ENCODE results near the gene OSR1. TPM values are rescaled to one million over a fixed set of nuclear protein-coding genes. Genes with fewer than 3 reads are reported as not detected.

Gene OSR1
- total RNA-seq, 1 donor from 2014 or later = 66.7 TPM

DNA sequence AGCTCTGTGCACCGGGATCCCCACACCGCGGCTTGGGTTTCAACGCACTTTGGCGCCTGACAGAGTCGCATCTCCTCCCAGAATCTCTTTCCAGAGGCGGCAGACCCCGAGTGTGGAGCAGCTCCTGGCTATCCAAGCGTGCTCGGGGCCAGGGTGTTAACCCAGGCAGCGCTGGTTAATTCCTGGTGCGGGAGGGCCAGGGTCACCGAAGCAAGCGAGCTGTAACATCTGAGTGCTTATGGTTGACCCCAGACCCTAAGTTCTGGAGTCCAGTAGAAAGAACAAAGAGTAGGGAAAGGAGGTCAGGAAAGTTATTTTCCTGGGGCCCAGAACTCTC is 566 bp upstream of the OSR1 start:
- TF ChIP-seq, protein P1, sequence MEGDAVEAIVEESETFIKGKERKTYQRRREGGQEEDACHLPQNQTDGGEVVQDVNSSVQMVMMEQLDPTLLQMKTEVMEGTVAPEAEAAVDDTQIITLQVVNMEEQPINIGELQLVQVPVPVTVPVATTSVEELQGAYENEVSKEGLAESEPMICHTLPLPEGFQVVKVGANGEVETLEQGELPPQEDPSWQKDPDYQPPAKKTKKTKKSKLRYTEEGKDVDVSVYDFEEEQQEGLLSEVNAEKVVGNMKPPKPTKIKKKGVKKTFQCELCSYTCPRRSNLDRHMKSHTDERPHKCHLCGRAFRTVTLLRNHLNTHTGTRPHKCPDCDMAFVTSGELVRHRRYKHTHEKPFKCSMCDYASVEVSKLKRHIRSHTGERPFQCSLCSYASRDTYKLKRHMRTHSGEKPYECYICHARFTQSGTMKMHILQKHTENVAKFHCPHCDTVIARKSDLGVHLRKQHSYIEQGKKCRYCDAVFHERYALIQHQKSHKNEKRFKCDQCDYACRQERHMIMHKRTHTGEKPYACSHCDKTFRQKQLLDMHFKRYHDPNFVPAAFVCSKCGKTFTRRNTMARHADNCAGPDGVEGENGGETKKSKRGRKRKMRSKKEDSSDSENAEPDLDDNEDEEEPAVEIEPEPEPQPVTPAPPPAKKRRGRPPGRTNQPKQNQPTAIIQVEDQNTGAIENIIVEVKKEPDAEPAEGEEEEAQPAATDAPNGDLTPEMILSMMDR (IDR thresholded peaks at IDR 0.05) = no peak
- DNase-seq (ENCODE audit: low spot score in 2 of 2) = no peak
- peak overlapping the region; percentile 96 for H3K27ac ChIP-seq
- H3K27me3 ChIP-seq = no peaks in the 10 kb centered on the region
- intact Hi-C loops (cut with DNase I) = loop anchor here (5.0 to 10.0 kb wide), 4 partner anchors 367 to 1086 kb away; partner anchors contain the start of genes LAPTM4A and RHOB
- H3K4me1 ChIP-seq = peaks cover 11 to 17% of the 10 kb centered on the region in 2 donors
- peak overlapping the region; percentile 65 to 91 for H3K4me3 ChIP-seq
- H3K9me3 ChIP-seq = no peaks in the 10 kb centered on the region
- no peaks in the 10 kb centered on the region for H3K36me3 ChIP-seq

DNA sequence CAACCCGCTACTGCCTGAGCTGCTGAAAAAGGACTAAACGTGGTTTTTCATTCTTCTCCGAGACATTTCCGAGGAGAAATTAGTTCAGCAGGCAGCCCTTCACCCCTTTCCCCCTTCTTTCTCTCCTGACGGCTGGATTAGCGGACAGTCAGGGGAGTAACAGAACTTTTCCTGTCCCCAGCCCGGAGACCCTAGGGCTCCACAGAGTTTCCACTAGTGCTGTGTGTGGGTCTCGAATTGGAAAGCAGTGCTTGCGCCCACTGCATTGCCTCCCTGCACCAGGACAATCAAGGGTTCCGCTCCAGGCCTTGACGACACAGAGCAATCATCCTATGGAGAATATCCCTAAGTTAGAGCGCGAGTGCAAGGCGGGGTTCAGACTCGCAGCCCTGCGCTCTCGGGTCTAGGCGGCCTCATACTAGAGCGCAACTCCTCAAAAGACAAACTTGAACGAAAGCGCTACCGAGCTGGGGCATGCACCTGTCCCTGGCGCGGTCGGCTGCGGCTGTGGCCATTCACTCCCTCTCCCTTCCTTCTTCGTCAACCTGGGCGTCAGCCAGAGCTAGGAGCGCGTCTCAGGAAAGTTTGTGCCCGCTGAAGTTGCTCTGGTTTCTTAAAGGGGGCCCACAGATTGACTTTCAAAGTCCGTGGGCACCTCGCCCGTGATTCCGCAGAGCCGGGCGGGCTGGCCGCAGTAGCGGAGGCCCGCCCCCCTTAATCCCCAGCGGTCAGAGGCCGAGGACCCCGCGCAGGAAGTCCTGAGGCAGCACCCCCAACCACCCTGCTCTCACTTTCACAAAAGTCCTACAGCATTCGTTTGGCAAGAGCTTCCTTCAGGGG is 801 bp downstream of the OSR1 start:
- intact Hi-C loops (cut with DNase I) = loop anchor here (1.0 to 10.0 kb wide), 5 partner anchors 7 to 1087 kb away; partner anchors contain the start of genes LAPTM4A and RHOB
- Histone ChIP-seq H3K4me3 (peak overlapping the region; percentile 65 to 91), H3K9me3 (no peaks in the 10 kb centered on the region), H3K36me3 (peaks cover 0 to 4% of the 10 kb centered on the region in 2 donors), H3K4me1 (peaks cover 11 to 23% of the 10 kb centered on the region in 2 donors), H3K27me3 (no peaks in the 10 kb centered on the region), H3K27ac (peak overlapping the region; percentile 96)
- DNase-seq (ENCODE audit: low spot score in 2 of 2) = peak in 1 of 2 donors; percentile 67
- TF ChIP-seq, protein P1 (IDR thresholded peaks at IDR 0.05) = no peak

DNA sequence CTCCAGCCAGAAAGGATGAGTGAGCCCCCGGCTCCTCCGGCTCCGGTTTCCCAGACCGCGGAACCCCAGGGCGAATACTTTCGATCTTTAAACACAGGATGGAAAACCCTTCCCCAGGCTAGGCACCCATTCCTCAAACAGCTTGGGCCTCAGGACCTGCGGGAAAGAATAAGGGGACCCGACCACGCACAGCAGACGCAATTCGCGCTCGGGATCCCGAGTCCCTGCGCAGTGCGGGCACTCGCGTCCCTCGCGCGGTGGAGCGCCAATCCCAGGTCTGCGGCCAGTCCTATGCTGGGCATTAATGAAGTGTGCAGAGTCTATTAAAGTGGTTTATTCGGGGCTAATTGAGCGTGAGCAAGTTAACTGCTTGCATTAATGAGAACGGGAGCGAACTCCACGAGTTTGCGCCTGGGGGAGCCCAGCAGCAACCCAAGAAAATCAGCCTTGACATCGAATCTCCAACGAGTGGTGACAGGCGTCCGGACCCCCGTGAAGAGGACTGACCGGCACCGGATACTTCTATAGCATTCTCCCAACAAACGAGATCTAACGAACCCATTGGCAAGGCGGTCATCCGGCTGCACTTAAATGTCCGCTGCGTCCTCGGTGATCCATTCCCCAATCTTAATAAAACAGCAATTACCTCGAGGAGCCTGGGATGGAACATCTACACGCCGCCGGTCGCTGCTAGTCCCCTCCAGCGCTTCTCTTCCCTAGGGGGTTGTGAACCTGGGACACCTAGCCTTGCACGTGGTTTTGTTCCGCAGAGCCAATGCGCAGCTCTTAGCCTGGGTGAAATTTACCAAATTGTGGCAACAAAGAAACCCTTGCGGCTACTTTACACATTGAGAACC is 1.6 kb downstream of the OSR1 start:
- intact Hi-C loops (cut with DNase I) = loop anchor here (5.0 to 10.0 kb wide), 4 partner anchors 364 to 1088 kb away; partner anchors contain the start of genes LAPTM4A and RHOB
- Histone ChIP-seq H3K4me3 (peak overlapping the region; percentile 65 to 91), H3K9me3 (no peaks in the 10 kb centered on the region), H3K27ac (peak overlapping the region; percentile 96), H3K4me1 (peaks cover 13 to 32% of the 10 kb centered on the region in 2 donors), H3K27me3 (no peaks in the 10 kb centered on the region), H3K36me3 (peaks cover 4 to 8% of the 10 kb centered on the region in 2 donors)
- peak in 1 of 2 donors; percentile 63 for DNase-seq (ENCODE audit: low spot score in 2 of 2)
- TF ChIP-seq, protein P1 (IDR thresholded peaks at IDR 0.05) = no peak

DNA sequence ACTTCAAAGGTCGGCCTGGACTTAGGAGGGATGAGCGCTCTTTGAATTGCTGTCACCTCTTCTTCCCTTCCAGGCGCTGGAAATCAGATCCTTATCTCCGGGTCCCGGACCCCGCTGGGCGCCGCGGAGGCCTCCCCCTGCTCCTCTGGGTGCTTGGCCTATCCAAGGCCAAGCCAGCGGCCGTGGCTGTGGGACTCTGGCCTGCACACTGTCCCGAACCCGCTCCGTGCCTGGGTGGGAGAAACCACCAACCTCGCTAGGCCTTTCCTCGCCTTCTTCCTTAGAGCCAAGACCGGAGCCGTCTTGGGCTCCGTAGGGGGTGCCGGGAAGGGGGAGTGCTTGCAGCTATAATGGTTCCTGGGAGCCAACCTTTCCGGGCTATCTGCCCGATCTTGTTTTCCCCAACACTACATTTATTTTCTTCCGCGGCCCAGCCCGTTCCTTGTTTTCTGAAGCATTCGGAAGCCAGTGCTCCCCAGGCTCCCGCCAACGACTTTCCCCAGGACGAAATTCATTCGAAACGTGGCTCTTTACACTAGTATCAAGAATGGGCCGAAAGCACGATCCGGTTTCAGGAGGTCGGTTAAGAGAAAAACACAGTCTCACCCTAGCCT is 2.4 kb downstream of the OSR1 start:
- H3K4me1 ChIP-seq = peaks cover 16 to 37% of the 10 kb centered on the region in 2 donors
- no peaks in the 10 kb centered on the region for H3K9me3 ChIP-seq
- DNase-seq (ENCODE audit: low spot score in 2 of 2) = no peak
- intact Hi-C loops (cut with DNase I) = loop anchor here (5.0 to 10.0 kb wide), 4 partner anchors 364 to 1089 kb away; partner anchors contain the start of genes LAPTM4A and RHOB
- H3K4me3 ChIP-seq = peak overlapping the region; percentile 65 to 91
- no peaks in the 10 kb centered on the region for H3K27me3 ChIP-seq
- peak overlapping the region; percentile 96 for H3K27ac ChIP-seq
- H3K36me3 ChIP-seq = peaks cover 8% of the 10 kb centered on the region in 2 donors
- TF ChIP-seq, protein P1 (IDR thresholded peaks at IDR 0.05) = no peak

DNA sequence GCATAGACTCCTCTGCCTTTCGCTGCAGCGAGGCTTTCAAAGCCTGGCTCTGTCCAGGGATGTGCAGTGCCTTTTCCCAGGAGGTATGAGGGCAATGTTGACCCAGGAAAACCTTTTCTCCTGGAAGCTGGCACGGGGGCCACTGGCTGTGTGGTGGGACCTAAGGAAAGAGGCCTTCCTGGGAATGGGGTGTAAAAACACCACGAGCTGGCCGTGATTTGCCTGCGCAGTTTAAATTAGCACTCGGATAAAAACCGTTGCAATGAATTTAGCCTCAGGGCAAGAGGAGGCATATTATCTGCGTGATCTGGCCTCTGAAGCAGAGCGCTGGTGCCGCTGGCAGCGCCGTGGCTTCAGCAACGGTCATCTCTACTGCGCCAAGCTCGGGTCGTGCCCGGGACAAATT is 3.0 kb downstream of the OSR1 start:
- intact Hi-C loops (cut with DNase I) = loop anchor here (5.0 to 10.0 kb wide), 4 partner anchors 363 to 1089 kb away; partner anchors contain the start of genes LAPTM4A and RHOB
- H3K27ac ChIP-seq = peak overlapping the region; percentile 96
- H3K9me3 ChIP-seq = no peaks in the 10 kb centered on the region
- TF ChIP-seq, protein P1 (IDR thresholded peaks at IDR 0.05) = no peak
- H3K4me1 ChIP-seq = peaks cover 15 to 38% of the 10 kb centered on the region in 2 donors
- H3K36me3 ChIP-seq = peaks cover 8% of the 10 kb centered on the region in 2 donors
- no peak for DNase-seq (ENCODE audit: low spot score in 2 of 2)
- no peaks in the 10 kb centered on the region for H3K27me3 ChIP-seq
- peak overlapping the region; percentile 65 to 91 for H3K4me3 ChIP-seq
